Left lung (tissue), 10 donors: ENCODE data around the gene OVCA2. TPM values are rescaled to one million over a fixed set of nuclear protein-coding genes. Genes with fewer than 3 reads are reported as not detected.

Source experiments
- ATAC-seq: fragments of 200-7000 bp; cut with Tn5 transposase; one replicate; pipeline ENCODE4 v1.9.1; 2020; ENCODE audit warnings: moderate library complexity
- DNase-seq, 4 donors: peaks; one replicate each; pipeline ENCODE4 v3.0.0-alpha.2; 2013 to 2020
- H3K27ac ChIP-seq, 2 donors: fragments of 200-600 bp; sonication (generic) in 1 of 2; one replicate each; pipeline versions ENCODE4 v1.5.0 to v1.8.0; 2020 to 2021
- H3K27me3 ChIP-seq, 2 donors: fragments of 200-600 bp; sonication (generic) in 1 of 2; one replicate each; pipeline versions ENCODE4 v1.5.0 to v1.8.0; 2020 to 2021
- H3K36me3 ChIP-seq, 2 donors: fragments of 200-600 bp; sonication (generic) in 1 of 2; one replicate each; pipeline versions ENCODE4 v1.5.0 to v1.8.0; 2020 to 2021
- H3K4me1 ChIP-seq, 2 donors: fragments of 200-600 bp; one replicate each; pipeline ENCODE4 v1.8.0; 2021
- H3K4me3 ChIP-seq, 2 donors: fragments of 200-600 bp; sonication (generic) in 1 of 2; one replicate each; pipeline versions ENCODE4 v1.5.0 to v1.8.0; 2020 to 2021; ENCODE audit warnings: mild to moderate bottlenecking in 1 of 2
- H3K9me3 ChIP-seq, 2 donors: fragments of 200-600 bp; sonication (generic) in 1 of 2; one replicate each; pipeline versions ENCODE4 v1.5.0 to v1.8.0; 2020 to 2021
- intact Hi-C, 2 donors: fragments of 100-400 bp; cut with DNase I; formaldehyde crosslinking; loops; one replicate each; pipeline versions ENCODE4 v1.11.2 to v1.14.2; 2022
- polyA plus RNA-seq, 6 donors: library from polyadenylated mRNA; unstranded; fragments of 120-200 nt; gene quantifications; one replicate each; pipeline ENCODE4 v1.2.1, GENCODE V29; 2013; ENCODE audit not compliant: insufficient read length in 6 of 6
- total RNA-seq, 2 donors: library from RNA; stranded (reverse); fragmentation: NEBNext Ultra II Directional; extraction: Animal tissue kit (Norgen Biotek cat#: 25700); gene quantifications; one replicate each; pipeline ENCODE4 v1.2.1, GENCODE V29; 2021
- TF ChIP-seq, protein P1 (sequence below), 2 donors: fragments of 200-600 bp; sonication (generic) in 1 of 2; IDR thresholded peaks; one replicate each; pipeline versions ENCODE4 v1.5.0 to v1.8.0; 2021; ENCODE audit warnings: antibody characterized with exemption in 2 of 2
- donor health status: DM: no; HTN: yes; CAD: no.
- donor health status: DM: no; HTN: no; CAD: no.

The OVCA2 gene
- total and polyA plus RNA-seq, 8 donors = 8.1 to 28.7 (median 11.2) TPM

DNA sequence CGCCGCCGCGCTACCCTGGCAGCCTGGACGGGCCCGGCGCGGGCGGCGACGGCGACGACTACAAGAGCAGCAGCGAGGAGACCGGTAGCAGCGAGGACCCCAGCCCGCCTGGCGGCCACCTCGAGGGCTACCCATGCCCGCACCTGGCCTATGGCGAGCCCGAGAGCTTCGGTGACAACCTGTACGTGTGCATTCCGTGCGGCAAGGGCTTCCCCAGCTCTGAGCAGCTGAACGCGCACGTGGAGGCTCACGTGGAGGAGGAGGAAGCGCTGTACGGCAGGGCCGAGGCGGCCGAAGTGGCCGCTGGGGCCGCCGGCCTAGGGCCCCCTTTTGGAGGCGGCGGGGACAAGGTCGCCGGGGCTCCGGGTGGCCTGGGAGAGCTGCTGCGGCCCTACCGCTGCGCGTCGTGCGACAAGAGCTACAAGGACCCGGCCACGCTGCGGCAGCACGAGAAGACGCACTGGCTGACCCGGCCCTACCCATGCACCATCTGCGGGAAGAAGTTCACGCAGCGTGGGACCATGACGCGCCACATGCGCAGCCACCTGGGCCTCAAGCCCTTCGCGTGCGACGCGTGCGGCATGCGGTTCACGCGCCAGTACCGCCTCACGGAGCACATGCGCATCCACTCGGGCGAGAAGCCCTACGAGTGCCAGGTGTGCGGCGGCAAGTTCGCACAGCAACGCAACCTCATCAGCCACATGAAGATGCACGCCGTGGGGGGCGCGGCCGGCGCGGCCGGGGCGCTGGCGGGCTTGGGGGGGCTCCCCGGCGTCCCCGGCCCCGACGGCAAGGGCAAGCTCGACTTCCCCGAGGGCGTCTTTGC is 16.2 kb downstream of the OVCA2 start:
- peaks cover 29 to 81% of the 10 kb centered on the region in 2 donors for H3K4me1 ChIP-seq

DNA sequence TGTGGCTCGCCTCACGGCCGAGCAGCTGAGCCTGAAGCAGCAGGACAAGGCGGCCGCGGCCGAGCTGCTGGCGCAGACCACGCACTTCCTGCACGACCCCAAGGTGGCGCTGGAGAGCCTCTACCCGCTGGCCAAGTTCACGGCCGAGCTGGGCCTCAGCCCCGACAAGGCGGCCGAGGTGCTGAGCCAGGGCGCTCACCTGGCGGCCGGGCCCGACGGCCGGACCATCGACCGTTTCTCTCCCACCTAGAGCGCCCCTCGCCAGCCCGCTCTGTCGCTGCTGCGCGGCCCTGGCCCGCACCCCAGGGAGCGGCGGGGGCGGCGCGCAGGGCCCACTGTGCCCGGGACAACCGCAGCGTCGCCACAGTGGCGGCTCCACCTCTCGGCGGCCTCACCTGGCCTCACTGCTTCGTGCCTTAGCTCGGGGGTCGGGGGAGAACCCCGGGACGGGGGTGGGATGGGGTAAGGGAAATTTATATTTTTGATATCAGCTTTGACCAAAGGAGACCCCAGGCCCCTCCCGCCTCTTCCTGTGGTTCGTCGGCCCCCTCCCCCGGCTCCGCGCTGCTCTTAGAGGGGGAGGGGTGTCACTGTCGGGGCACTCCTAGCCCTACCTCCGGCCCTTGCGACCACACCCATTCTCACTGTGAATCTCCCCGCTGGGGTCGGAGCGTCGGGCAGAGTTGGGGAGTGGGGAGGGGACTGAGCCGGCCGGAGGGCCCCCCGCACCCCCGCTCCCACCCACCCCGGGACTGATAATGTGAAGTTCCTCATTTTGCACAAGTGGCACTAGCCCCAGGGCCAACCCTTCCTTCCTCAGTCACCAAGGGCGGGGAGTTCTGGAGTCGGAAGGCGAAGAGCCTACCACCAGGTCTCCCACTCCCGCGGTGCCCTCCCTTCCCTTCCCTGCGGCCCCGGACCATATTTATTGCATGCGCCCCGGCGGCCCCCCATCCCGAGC is 17.0 kb downstream of the OVCA2 start:
- DNase-seq (peak in 3 of 4 donors; percentile 73 to 98 (median 89)), ATAC-seq (peak; percentile 65)
- no peaks in the 10 kb centered on the region for H3K9me3 ChIP-seq
- H3K27ac ChIP-seq = peak overlapping the region; percentile 66 to 82
- peaks cover 8 to 54% of the 10 kb centered on the region in 2 donors for H3K27me3 ChIP-seq
- peaks cover 0 to 44% of the 10 kb centered on the region in 2 donors for H3K36me3 ChIP-seq
- intact Hi-C loops = loop anchor here in 1 of 2 donors (5.0 kb wide), 1 partner anchor 183 kb away; no protein-coding TSS in a partner anchor
- TF ChIP-seq, protein P1, sequence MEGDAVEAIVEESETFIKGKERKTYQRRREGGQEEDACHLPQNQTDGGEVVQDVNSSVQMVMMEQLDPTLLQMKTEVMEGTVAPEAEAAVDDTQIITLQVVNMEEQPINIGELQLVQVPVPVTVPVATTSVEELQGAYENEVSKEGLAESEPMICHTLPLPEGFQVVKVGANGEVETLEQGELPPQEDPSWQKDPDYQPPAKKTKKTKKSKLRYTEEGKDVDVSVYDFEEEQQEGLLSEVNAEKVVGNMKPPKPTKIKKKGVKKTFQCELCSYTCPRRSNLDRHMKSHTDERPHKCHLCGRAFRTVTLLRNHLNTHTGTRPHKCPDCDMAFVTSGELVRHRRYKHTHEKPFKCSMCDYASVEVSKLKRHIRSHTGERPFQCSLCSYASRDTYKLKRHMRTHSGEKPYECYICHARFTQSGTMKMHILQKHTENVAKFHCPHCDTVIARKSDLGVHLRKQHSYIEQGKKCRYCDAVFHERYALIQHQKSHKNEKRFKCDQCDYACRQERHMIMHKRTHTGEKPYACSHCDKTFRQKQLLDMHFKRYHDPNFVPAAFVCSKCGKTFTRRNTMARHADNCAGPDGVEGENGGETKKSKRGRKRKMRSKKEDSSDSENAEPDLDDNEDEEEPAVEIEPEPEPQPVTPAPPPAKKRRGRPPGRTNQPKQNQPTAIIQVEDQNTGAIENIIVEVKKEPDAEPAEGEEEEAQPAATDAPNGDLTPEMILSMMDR (IDR thresholded peaks at IDR 0.05) = peak; percentile 84 to 91
- peaks cover 24 to 73% of the 10 kb centered on the region in 2 donors for H3K4me1 ChIP-seq
- peak overlapping the region; percentile 22 to 57 for H3K4me3 ChIP-seq

More for the DNA sequence above, 16.2 kb downstream of the OVCA2 start:
- intact Hi-C loops = loop anchor here in 1 of 2 donors (5.0 kb wide), 1 partner anchor 184 kb away; no protein-coding TSS in a partner anchor
- TF ChIP-seq, protein P1 (IDR thresholded peaks at IDR 0.05) = no peak
- Histone ChIP-seq H3K4me3 (peak overlapping the region; percentile 7 to 57), H3K9me3 (no peaks in the 10 kb centered on the region), H3K36me3 (peaks cover 0 to 41% of the 10 kb centered on the region in 2 donors), H3K27me3 (peaks cover 8 to 63% of the 10 kb centered on the region in 2 donors), H3K27ac (peak overlapping the region; percentile 66 to 82)
- peak in 2 of 4 donors; percentile 38 to 81 for DNase-seq
- no peak for ATAC-seq

DNA sequence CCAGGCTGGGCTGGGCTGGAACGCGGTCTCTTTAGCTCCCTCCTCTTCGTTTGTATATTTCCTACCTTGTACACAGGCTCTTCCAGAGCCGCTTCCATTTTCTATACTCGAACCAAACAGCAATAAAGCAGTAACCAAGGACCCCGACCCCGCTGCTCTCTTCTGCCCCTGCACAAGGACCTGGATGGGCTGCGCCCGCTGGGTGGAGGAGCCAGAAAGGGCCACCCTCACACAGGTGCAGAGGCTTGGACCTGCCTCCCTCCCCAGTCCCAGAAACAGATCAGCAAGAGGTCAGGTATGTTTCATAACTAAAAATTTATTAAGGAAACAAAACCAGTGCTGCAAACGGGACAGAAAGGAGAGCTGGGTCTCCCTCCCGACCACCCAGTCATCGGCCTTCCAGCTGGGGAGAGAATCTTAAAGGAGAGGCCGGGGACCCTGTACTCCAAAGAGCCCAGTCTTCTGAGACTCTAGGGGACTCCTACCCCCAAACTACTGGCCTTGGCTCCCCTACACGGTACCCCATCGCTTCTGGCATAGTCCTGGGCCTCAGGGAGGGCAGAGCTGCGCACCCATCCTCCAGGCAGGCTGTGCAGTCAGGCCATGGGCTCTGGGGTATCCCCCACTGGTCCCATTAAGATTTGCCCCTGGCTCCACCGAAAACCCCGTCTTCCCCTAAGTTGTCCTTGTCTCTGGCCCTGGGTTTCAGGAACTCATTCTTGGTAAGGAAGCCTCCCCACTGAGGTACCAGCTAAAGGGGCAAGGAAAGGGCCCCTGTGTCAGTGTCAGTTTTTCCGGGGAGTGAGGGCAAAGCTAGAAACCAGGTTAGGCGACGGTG is 17.9 kb downstream of the OVCA2 start:
- TF ChIP-seq, protein P1 (IDR thresholded peaks at IDR 0.05) = no peak
- DNase-seq (no peak), ATAC-seq (no peak)
- H3K27me3 ChIP-seq = peaks cover 8 to 45% of the 10 kb centered on the region in 2 donors
- intact Hi-C loops = loop anchor here in 1 of 2 donors (5.0 kb wide), 1 partner anchor 183 kb away; no protein-coding TSS in a partner anchor
- peak overlapping the region; percentile 66 to 82 for H3K27ac ChIP-seq
- peak overlapping the region; percentile 22 to 57 for H3K4me3 ChIP-seq
- H3K36me3 ChIP-seq = peaks cover 0 to 52% of the 10 kb centered on the region in 2 donors
- H3K9me3 ChIP-seq = no peaks in the 10 kb centered on the region
- H3K4me1 ChIP-seq = peaks cover 18 to 64% of the 10 kb centered on the region in 2 donors

DNA sequence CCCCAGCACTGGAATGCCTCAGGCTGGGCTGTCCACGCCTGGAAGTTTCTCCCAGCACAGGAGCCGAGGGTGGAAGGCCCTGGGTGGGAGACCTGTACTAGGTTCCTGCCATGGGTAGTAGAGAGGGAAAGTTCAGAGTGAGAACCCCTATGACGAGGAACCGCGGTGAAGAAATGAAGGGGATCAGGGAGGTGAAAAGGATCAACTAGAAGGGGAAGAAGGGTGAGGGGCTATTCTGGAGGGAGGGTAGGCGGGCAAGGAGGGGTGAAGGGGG is 18.5 kb downstream of the OVCA2 start:
- Histone ChIP-seq H3K4me1 (peaks cover 18 to 64% of the 10 kb centered on the region in 2 donors), H3K27me3 (peaks cover 8 to 39% of the 10 kb centered on the region in 2 donors), H3K36me3 (peaks cover 0 to 57% of the 10 kb centered on the region in 2 donors)

More for the DNA sequence above, 18.5 kb downstream of the OVCA2 start:
- intact Hi-C loops = no loop called here
- DNase-seq (no peak), ATAC-seq (no peak)
- TF ChIP-seq, protein P1 (IDR thresholded peaks at IDR 0.05) = no peak
- no peak overlapping the region for H3K4me3 ChIP-seq
- peak overlapping the region; percentile 66 to 82 for H3K27ac ChIP-seq
- no peaks in the 10 kb centered on the region for H3K9me3 ChIP-seq
